Measurements from ENCODE around the gene DPH2.

Gene DPH2

DNA sequence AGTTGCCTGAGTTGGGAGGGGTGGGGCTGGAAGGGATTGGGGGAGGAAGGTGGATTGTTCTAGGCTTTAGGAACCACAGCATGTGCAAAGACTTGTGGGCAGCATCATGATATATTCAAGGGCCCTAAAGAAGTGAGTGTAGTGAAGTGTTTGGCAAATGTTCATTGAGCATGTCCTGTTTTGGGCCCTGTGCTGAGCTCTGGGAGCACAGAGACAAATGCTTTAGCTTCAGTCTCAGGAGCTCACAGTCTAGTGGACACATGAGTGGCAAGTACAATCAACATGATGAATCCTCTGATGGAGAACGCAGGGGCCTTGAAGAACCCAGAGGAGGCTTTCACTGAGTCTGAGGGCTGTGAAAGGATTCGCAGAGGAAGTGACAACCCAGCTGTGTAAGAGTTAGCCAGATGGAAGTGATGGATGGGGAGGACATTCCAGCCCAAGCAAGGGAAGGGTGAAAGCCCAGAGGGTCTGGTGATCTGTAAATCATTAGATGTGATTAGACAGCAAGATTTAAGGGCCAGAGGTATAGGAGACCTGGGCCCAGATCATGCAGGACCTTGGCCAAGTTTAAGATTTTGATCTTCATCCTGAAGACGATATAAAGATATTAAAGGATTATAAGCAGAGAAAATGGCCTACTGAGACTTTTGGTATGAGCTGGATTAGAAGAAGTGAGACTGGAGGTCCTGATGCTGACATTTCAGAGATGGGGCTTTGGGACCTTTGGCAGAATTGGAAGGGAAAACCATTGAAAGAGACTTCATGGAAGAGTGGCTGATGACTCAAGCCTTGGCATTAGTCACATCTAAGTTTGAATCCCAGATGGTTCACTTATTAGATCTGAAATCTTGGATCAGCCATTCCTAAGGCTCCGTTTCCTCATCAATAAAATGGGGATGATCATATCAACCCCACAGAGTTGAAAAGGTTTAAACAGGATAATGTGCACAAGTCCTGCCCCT lies 18.5 kb upstream of the DPH2 start:
- no peak overlapping the region for H3K27ac ChIP-seq (ENCODE audit: insufficient read depth in 1 of 2, low read depth in 1 of 2, low read length in 2 of 2, poor library complexity in 1 of 2, severe bottlenecking in 2 of 2)
- peaks cover 6 to 17% (median 13%) of the 10 kb centered on the region in 4 experiments for H3K4me1 ChIP-seq (ENCODE audit: control extremely low read depth in 1 of 4, control insufficient read depth in 4 of 4, insufficient read depth in 4 of 4, low read length in 3 of 4)
- POLR2A ChIA-PET = interaction anchor here (1.0 kb wide), 1 partner anchor 177 kb away, joined by 3 read pairs; no protein-coding TSS in a partner anchor
- WGBS (ENCODE audit: insufficient coverage) = 100% methylated on average over 3 of the region's 4 CpGs
- H3K9me3 ChIP-seq (ENCODE audit: control extremely low read depth in 1 of 5, control insufficient read depth in 4 of 5, insufficient read depth in 2 of 5, low read depth in 1 of 5, low read length in 4 of 5) = no peaks in the 10 kb centered on the region
- DNase-seq = no peak
- H3K4me3 ChIP-seq (ENCODE audit: control insufficient read depth in 1 of 7, extremely low read depth in 1 of 7, insufficient read depth in 4 of 7, low read depth in 2 of 7, low read length in 6 of 7) = no peak overlapping the region
- CTCF ChIA-PET = interaction anchor here (1.0 to 9.4 kb wide), 5 partner anchors 15 to 39 kb away, joined by 3 to 120 read pairs (median 3); partner anchors contain the start of gene ARTN
- peaks cover 3 to 15% (median 12%) of the 10 kb centered on the region in 4 experiments for H3K36me3 ChIP-seq (ENCODE audit: control insufficient read depth in 4 of 4, insufficient read depth in 4 of 4, low read length in 3 of 4)
- H3K27me3 ChIP-seq (replicated peaks in 2 of 5; ENCODE audit: control insufficient read depth in 4 of 5, insufficient read depth in 5 of 5, low read length in 4 of 5) = no peaks in the 10 kb centered on the region

DNA sequence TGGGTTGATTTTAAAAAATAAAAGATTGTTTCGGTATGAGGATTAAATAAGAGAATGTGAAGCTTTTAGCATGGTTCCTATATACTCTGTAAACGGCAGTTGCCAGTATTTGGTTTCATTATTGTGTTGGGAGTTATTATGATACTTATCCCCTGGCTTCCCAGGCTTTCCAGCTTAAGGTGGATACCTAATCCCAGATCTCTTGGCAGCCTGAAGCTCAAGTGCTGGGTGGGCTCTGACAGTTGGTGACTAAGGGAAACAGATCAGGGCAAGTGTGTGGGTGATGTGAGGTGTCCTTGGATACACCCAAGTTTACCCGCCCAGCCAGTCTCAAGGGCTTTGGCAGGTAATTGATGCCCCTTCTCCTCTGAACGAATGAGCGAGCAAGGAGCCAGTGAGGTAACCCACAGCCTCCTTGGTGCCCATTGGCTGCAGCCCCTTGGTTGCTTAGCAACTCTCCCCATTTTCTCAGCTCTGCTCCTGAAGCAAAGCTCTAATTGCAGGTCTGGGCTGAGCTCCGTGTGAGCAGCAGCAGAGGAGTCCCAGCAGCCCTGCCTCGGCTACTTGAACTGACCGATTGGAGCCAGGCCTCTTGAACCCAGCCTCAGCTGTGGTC lies 17.0 kb upstream of the DPH2 start:
- 100% methylated on average over 8 of the region's 8 CpGs for WGBS (ENCODE audit: insufficient coverage)
- peaks cover 6 to 30% (median 19%) of the 10 kb centered on the region in 4 experiments for H3K36me3 ChIP-seq (ENCODE audit: control insufficient read depth in 4 of 4, insufficient read depth in 4 of 4, low read length in 3 of 4)
- POLR2A ChIA-PET = no interaction called here

DNA sequence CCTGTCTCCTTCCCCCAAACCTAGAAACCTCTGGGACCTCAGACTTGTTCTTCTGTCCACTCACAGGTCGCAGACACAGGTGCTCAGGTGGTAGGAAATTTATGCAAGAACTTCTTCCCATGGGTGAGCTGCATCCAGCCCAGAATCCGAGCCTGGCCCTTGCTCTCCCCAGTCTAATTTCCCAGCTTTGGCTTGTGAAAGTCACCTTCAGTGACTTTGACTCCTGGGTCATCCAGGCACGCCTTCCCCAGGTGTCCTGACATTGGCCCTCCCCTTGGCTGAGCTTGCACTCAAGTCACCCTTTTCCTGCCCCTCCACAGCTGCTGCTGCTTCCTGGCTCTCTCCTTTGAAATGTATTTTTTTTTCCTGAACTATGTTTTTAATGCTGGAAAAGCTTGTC lies 16.4 kb upstream of the DPH2 start:
- WGBS (ENCODE audit: insufficient coverage) = 96% methylated on average over 2 of the region's 3 CpGs
- Histone ChIP-seq H3K36me3 (ENCODE audit: control insufficient read depth in 4 of 4, insufficient read depth in 4 of 4, low read length in 3 of 4) (peaks cover 6 to 36% (median 23%) of the 10 kb centered on the region in 4 experiments), H3K27me3 (replicated peaks in 2 of 5; ENCODE audit: control insufficient read depth in 4 of 5, insufficient read depth in 5 of 5, low read length in 4 of 5) (no peaks in the 10 kb centered on the region), H3K4me1 (ENCODE audit: control extremely low read depth in 1 of 4, control insufficient read depth in 4 of 4, insufficient read depth in 4 of 4, low read length in 3 of 4) (peaks cover 0 to 3% (median 0%) of the 10 kb centered on the region in 4 experiments), H3K9me3 (ENCODE audit: control extremely low read depth in 1 of 5, control insufficient read depth in 4 of 5, insufficient read depth in 2 of 5, low read depth in 1 of 5, low read length in 4 of 5) (no peaks in the 10 kb centered on the region), H3K27ac (ENCODE audit: insufficient read depth in 1 of 2, low read depth in 1 of 2, low read length in 2 of 2, poor library complexity in 1 of 2, severe bottlenecking in 2 of 2) (no peak overlapping the region), H3K4me3 (ENCODE audit: control insufficient read depth in 1 of 7, extremely low read depth in 1 of 7, insufficient read depth in 4 of 7, low read depth in 2 of 7, low read length in 6 of 7) (no peak overlapping the region)
- no peak for DNase-seq
- CTCF ChIA-PET = interaction anchor here (0.7 to 4.2 kb wide), 6 partner anchors 10 to 21 kb away, joined by 3 to 18 read pairs (median 4); partner anchors contain the start of genes ARTN, ATP6V0B and DPH2
- POLR2A ChIA-PET = no interaction called here

More for the DNA sequence above, 17.0 kb upstream of the DPH2 start:
- peak in 1 of 3 donors; percentile 11 for DNase-seq
- Histone ChIP-seq H3K4me1 (ENCODE audit: control extremely low read depth in 1 of 4, control insufficient read depth in 4 of 4, insufficient read depth in 4 of 4, low read length in 3 of 4) (peaks cover 3 to 8% (median 4%) of the 10 kb centered on the region in 4 experiments), H3K9me3 (ENCODE audit: control extremely low read depth in 1 of 5, control insufficient read depth in 4 of 5, insufficient read depth in 2 of 5, low read depth in 1 of 5, low read length in 4 of 5) (no peaks in the 10 kb centered on the region), H3K27ac (ENCODE audit: insufficient read depth in 1 of 2, low read depth in 1 of 2, low read length in 2 of 2, poor library complexity in 1 of 2, severe bottlenecking in 2 of 2) (no peak overlapping the region), H3K4me3 (ENCODE audit: control insufficient read depth in 1 of 7, extremely low read depth in 1 of 7, insufficient read depth in 4 of 7, low read depth in 2 of 7, low read length in 6 of 7) (no peak overlapping the region), H3K27me3 (replicated peaks in 2 of 5; ENCODE audit: control insufficient read depth in 4 of 5, insufficient read depth in 5 of 5, low read length in 4 of 5) (no peaks in the 10 kb centered on the region)
- CTCF ChIA-PET = interaction anchor here (1.1 to 4.2 kb wide), 5 partner anchors 10 to 22 kb away, joined by 3 to 18 read pairs (median 4); partner anchors contain the start of genes ARTN and ATP6V0B

DNA sequence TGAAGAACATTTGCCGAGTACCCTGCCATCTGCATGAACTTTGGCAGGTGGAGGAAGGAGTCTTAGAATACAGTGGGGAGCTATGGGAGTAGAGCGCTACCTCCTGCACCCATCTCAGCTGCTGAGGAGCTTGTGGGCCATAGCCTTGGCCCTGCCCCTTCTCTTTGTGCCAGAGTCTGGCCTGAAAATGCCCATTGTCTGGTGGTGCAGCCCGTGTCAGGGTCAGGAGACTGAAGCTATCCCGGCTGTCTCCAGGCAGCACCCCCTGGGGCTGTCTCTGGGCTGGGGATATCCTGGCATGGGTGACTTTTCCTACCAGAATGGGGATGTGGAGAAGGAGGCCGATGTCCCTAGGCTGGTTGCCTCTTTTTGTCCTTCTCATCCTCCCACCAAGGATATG lies 15.8 kb upstream of the DPH2 start:
- Histone ChIP-seq H3K27me3 (replicated peaks in 2 of 5; ENCODE audit: control insufficient read depth in 4 of 5, insufficient read depth in 5 of 5, low read length in 4 of 5) (no peaks in the 10 kb centered on the region), H3K4me3 (ENCODE audit: control insufficient read depth in 1 of 7, extremely low read depth in 1 of 7, insufficient read depth in 4 of 7, low read depth in 2 of 7, low read length in 6 of 7) (no peak overlapping the region), H3K4me1 (ENCODE audit: control extremely low read depth in 1 of 4, control insufficient read depth in 4 of 4, insufficient read depth in 4 of 4, low read length in 3 of 4) (no peaks in the 10 kb centered on the region), H3K27ac (ENCODE audit: insufficient read depth in 1 of 2, low read depth in 1 of 2, low read length in 2 of 2, poor library complexity in 1 of 2, severe bottlenecking in 2 of 2) (no peak overlapping the region), H3K9me3 (ENCODE audit: control extremely low read depth in 1 of 5, control insufficient read depth in 4 of 5, insufficient read depth in 2 of 5, low read depth in 1 of 5, low read length in 4 of 5) (no peaks in the 10 kb centered on the region), H3K36me3 (ENCODE audit: control insufficient read depth in 4 of 4, insufficient read depth in 4 of 4, low read length in 3 of 4) (peaks cover 6 to 42% (median 27%) of the 10 kb centered on the region in 4 experiments)
- WGBS (ENCODE audit: insufficient coverage) = no CpG with 5 or more reads among the region's 5 CpGs
- CTCF ChIA-PET = interaction anchor here (0.7 to 4.2 kb wide), 6 partner anchors 10 to 52 kb away, joined by 3 to 18 read pairs (median 4); partner anchors contain the start of genes ARTN, ATP6V0B and DPH2
- POLR2A ChIA-PET = no interaction called here
- no peak for DNase-seq

GRCh38 chr1:43956234-43956633 lies 13.6 kb upstream of the DPH2 start:
- Histone ChIP-seq H3K9me3 (ENCODE audit: control extremely low read depth in 1 of 5, control insufficient read depth in 4 of 5, insufficient read depth in 2 of 5, low read depth in 1 of 5, low read length in 4 of 5) (no peaks in the 10 kb centered on the region), H3K4me1 (ENCODE audit: control extremely low read depth in 1 of 4, control insufficient read depth in 4 of 4, insufficient read depth in 4 of 4, low read length in 3 of 4) (no peaks in the 10 kb centered on the region), H3K4me3 (ENCODE audit: control insufficient read depth in 1 of 7, extremely low read depth in 1 of 7, insufficient read depth in 4 of 7, low read depth in 2 of 7, low read length in 6 of 7) (no peak overlapping the region), H3K36me3 (ENCODE audit: control insufficient read depth in 4 of 4, insufficient read depth in 4 of 4, low read length in 3 of 4) (peaks cover 3 to 48% (median 28%) of the 10 kb centered on the region in 4 experiments), H3K27ac (ENCODE audit: insufficient read depth in 1 of 2, low read depth in 1 of 2, low read length in 2 of 2, poor library complexity in 1 of 2, severe bottlenecking in 2 of 2) (no peak overlapping the region), H3K27me3 (replicated peaks in 2 of 5; ENCODE audit: control insufficient read depth in 4 of 5, insufficient read depth in 5 of 5, low read length in 4 of 5) (no peaks in the 10 kb centered on the region)
- CTCF ChIA-PET = interaction anchor here (0.7 to 4.2 kb wide), 5 partner anchors 8 to 192 kb away, joined by 3 to 18 read pairs (median 7); partner anchors contain the start of gene ARTN
- WGBS (ENCODE audit: insufficient coverage) = 100% methylated on average over 8 of the region's 8 CpGs
- no peak for DNase-seq
- POLR2A ChIA-PET = no interaction called here

DNA sequence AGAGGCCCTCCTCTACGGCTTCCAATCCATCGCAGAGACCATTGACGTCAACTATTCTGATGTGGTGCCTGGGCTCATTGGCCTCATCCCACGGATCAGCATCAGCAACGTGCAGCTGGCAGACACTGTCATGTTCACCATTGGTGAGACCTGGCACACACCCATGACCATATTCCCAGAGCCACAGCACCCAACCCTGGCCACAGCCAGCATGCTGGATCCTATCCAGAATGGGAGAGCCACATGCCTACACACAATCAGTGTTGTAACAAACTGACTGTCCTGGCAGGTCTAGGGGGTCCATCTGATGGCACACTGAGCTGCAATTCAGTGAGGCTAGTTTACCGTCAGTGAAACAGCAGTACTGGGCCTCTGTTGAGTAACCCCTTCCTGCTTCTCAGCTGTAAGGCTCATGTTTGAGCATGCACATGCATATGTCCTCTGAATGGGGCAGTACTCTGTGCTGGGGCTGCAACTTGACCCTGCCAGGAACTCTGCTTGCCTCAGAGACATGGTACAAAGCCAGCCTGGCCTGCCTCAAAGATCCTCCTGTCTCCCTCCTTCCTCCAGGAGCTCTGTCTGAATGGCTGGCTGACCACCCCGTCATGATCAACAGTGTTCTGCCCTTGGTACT lies 12.3 kb upstream of the DPH2 start:
- ChIA-PET POLR2A (no interaction called here), CTCF (interaction anchor here (1.8 to 3.7 kb wide), 3 partner anchors 10 to 24 kb away, joined by 5 to 22 read pairs (median 7); partner anchors contain the start of genes ARTN, DPH2 and IPO13)
- H3K9me3 ChIP-seq (ENCODE audit: control extremely low read depth in 1 of 5, control insufficient read depth in 4 of 5, insufficient read depth in 2 of 5, low read depth in 1 of 5, low read length in 4 of 5) = no peaks in the 10 kb centered on the region
- no peaks in the 10 kb centered on the region for H3K4me1 ChIP-seq (ENCODE audit: control extremely low read depth in 1 of 4, control insufficient read depth in 4 of 4, insufficient read depth in 4 of 4, low read length in 3 of 4)
- WGBS (ENCODE audit: insufficient coverage) = 97% methylated on average over 7 of the region's 7 CpGs
- H3K27ac ChIP-seq (ENCODE audit: insufficient read depth in 1 of 2, low read depth in 1 of 2, low read length in 2 of 2, poor library complexity in 1 of 2, severe bottlenecking in 2 of 2) = no peak overlapping the region
- no peaks in the 10 kb centered on the region for H3K27me3 ChIP-seq (replicated peaks in 2 of 5; ENCODE audit: control insufficient read depth in 4 of 5, insufficient read depth in 5 of 5, low read length in 4 of 5)
- peaks cover 3 to 57% (median 38%) of the 10 kb centered on the region in 4 experiments for H3K36me3 ChIP-seq (ENCODE audit: control insufficient read depth in 4 of 4, insufficient read depth in 4 of 4, low read length in 3 of 4)
- no peak for DNase-seq
- H3K4me3 ChIP-seq (ENCODE audit: control insufficient read depth in 1 of 7, extremely low read depth in 1 of 7, insufficient read depth in 4 of 7, low read depth in 2 of 7, low read length in 6 of 7) = no peak overlapping the region
